CD8-positive, alpha-beta memory T cell (primary cell): ENCODE results near the gene DNAJC1. TPM values are rescaled to one million over a fixed set of nuclear protein-coding genes. Genes with fewer than 3 reads are reported as not detected.

Experiments
- CTCF ChIA-PET: fragments of 350-600 bp; sonication (Branson Sonifier 250); formaldehyde crosslinking; loops from one replicate; lab custom pipeline; 2021; ENCODE audit warnings: antibody characterized with exemption; lab: Charles Lee
- POLR2A ChIA-PET: fragments of 350-600 bp; sonication (Branson Sonifier 250); formaldehyde crosslinking; loops from one replicate; lab custom pipeline; 2021; ENCODE audit warnings: antibody characterized with exemption; lab: Charles Lee
- DNase-seq, 5 donors: peaks; one replicate each; pipeline versions ENCODE4 v3.0.0 to v3.0.0-alpha.2; 2020 to 2022; ENCODE audit warnings: mixed read lengths in 1 of 5
- H3K27ac ChIP-seq: one replicate; pipeline ENCODE4 v1.7.0; 2013; ENCODE audit warnings: low read depth, mild to moderate bottlenecking, low read length, moderate library complexity
- H3K27me3 ChIP-seq: 2 replicates; pipeline ENCODE4 v1.7.0; 2013; ENCODE audit warnings: low read length, mild to moderate bottlenecking; ENCODE audit not compliant: insufficient read depth, poor library complexity, severe bottlenecking
- H3K36me3 ChIP-seq: 2 replicates; pipeline ENCODE4 v1.7.0; 2013; ENCODE audit warnings: mild to moderate bottlenecking, low read length, moderate library complexity; ENCODE audit not compliant: insufficient read depth
- H3K4me1 ChIP-seq: 2 replicates; pipeline ENCODE4 v1.7.0; 2013; ENCODE audit warnings: mild to moderate bottlenecking, low read length, moderate library complexity; ENCODE audit not compliant: insufficient read depth
- H3K4me3 ChIP-seq: 2 replicates; pipeline ENCODE4 v1.7.0; 2013; ENCODE audit warnings: mild to moderate bottlenecking, low read length
- H3K9me3 ChIP-seq: 2 replicates; pipeline ENCODE4 v1.7.0; 2013; ENCODE audit warnings: mild to moderate bottlenecking, low read length
- H3K27ac Mint-ChIP-seq, 8 donors: one replicate each; pipeline ENCODE4 v1.8.0; 2020 to 2021; ENCODE audit warnings: mixed read lengths in 8 of 8, mild to moderate bottlenecking in 6 of 8, inconsistent platforms in 3 of 8, moderate library complexity in 3 of 8
- H3K27me3 Mint-ChIP-seq, 2 donors: one replicate each; pipeline ENCODE4 v1.8.0; 2020 to 2021; ENCODE audit warnings: mixed read lengths in 2 of 2, mild to moderate bottlenecking in 1 of 2, moderate library complexity in 1 of 2
- H3K36me3 Mint-ChIP-seq, 3 donors: one replicate each; pipeline ENCODE4 v1.8.0; 2020 to 2021; ENCODE audit warnings: mixed read lengths in 3 of 3, inconsistent platforms in 1 of 3, mild to moderate bottlenecking in 1 of 3
- H3K4me1 Mint-ChIP-seq, 3 donors: one replicate each; pipeline ENCODE4 v1.8.0; 2020 to 2021; ENCODE audit warnings: mixed read lengths in 3 of 3, inconsistent platforms in 1 of 3, mild to moderate bottlenecking in 1 of 3
- H3K4me3 Mint-ChIP-seq, 7 donors: one replicate each; pipeline ENCODE4 v1.8.0; 2020 to 2021; ENCODE audit warnings: mixed read lengths in 7 of 7, mild to moderate bottlenecking in 6 of 7, moderate library complexity in 4 of 7, inconsistent platforms in 2 of 7
- H3K9me3 Mint-ChIP-seq, 5 donors: one replicate each; pipeline ENCODE4 v1.8.0; 2020 to 2022; ENCODE audit warnings: mixed read lengths in 5 of 5, mild to moderate bottlenecking in 3 of 5, moderate library complexity in 2 of 5, inconsistent platforms in 1 of 5
- polyA plus RNA-seq: library from polyadenylated mRNA; unstranded; fragments of 300-500 nt; fragmentation: Illumina TruSeq; gene quantifications from one replicate; pipeline ENCODE4 v1.2.3, GENCODE V29; 2021
- total RNA-seq, 2 experiments: library from RNA; stranded (reverse); gene quantifications; one replicate each; pipeline ENCODE4 v1.2.3, GENCODE V29; 2021

DNAJC1 gene
- total and polyA plus RNA-seq, 3 experiments from 2014 or later, result 30.8 to 46.0 (median 31.8) TPM

DNA sequence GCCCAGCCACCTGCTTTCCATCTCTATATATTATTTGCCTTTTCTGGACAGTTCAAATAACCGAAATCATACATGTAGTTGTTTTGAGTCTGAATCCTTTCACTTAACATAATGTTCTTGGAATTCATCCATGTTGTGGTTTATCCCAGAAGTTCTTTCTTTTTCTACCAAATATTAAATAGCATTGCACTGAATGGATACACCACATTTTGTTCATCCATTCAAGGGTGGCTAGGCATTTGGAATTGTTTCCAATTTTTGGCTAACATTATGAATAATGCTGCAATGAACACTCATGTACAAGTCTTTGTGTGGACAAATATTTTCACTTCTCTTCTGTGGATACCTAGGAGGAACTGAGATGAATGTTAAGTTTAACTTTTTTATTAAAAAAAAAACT, 18.0 kb downstream of the DNAJC1 start:
- H3K9me3 Mint-ChIP-seq, result peaks cover 0 to 4% (median 4%) of the 10 kb centered on the region in 5 donors
- Histone ChIP-seq H3K36me3 (no peaks in the 10 kb centered on the region), H3K4me3 (no peak overlapping the region), H3K9me3 (no peaks in the 10 kb centered on the region), H3K27ac (no peak overlapping the region), H3K27me3 (no peaks in the 10 kb centered on the region), H3K4me1 (no peaks in the 10 kb centered on the region)
- H3K27me3 Mint-ChIP-seq, result no peaks in the 10 kb centered on the region
- no peak overlapping the region for H3K4me3 Mint-ChIP-seq
- peaks cover 3 to 10% (median 4%) of the 10 kb centered on the region in 3 donors for H3K36me3 Mint-ChIP-seq
- CTCF ChIA-PET, result no interaction called here
- H3K27ac Mint-ChIP-seq, result no peak overlapping the region
- peaks cover 28 to 36% (median 31%) of the 10 kb centered on the region in 3 donors for H3K4me1 Mint-ChIP-seq
- DNase-seq, result no peak
- POLR2A ChIA-PET, result no interaction called here

DNA sequence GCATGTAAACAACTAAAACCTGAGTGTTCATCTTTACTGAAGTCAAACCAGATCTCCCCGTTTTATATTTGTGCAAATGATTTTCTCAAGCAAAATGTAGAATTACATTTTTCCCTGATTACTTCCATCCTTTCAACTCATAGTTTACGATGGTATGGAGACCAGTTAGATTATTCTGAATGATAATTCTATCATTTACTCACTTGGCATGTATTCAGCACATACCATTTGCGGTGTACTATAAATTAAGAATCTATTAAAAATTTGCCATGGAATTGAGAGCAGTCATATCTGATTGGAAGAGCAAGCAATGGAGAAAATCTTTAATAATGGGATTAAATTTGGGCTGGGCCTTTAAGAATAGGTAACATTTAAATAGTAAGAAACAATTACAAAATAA, 22.4 kb downstream of the DNAJC1 start:
- POLR2A ChIA-PET, result no interaction called here
- no peak for DNase-seq
- no peaks in the 10 kb centered on the region for H3K9me3 ChIP-seq
- Mint-ChIP-seq H3K27me3 (no peaks in the 10 kb centered on the region), H3K9me3 (peaks cover 0 to under 1% (median under 1%) of the 10 kb centered on the region in 5 donors), H3K4me1 (peaks cover 45 to 66% (median 57%) of the 10 kb centered on the region in 3 donors), H3K4me3 (no peak overlapping the region), H3K36me3 (peaks cover under 1 to 7% (median under 1%) of the 10 kb centered on the region in 3 donors), H3K27ac (no peak overlapping the region)
- no peaks in the 10 kb centered on the region for H3K27me3 ChIP-seq
- no peak overlapping the region for H3K4me3 ChIP-seq
- no peak overlapping the region for H3K27ac ChIP-seq
- H3K36me3 ChIP-seq, result no peaks in the 10 kb centered on the region
- H3K4me1 ChIP-seq, result no peaks in the 10 kb centered on the region
- CTCF ChIA-PET, result no interaction called here

DNA sequence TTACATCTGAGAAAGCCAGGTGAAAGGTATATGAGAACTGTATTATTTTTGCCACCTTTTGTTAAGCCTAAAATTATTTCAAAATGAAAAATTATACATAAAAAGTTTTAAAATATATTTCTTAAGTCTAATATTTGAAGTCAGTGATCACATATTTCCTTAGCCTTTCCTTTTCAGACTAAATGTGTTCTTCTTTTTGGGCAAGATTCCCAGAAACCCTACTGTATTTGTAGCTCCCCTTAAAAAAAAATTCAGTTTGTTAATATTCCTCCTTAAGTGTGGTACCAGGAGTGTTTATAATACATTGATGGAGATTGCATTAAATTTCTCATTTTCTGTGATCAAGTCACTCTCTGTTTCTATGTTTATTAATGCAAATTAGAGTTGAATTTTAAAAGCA, 22.8 kb downstream of the DNAJC1 start:
- Histone ChIP-seq H3K27me3 (no peaks in the 10 kb centered on the region), H3K4me1 (no peaks in the 10 kb centered on the region), H3K27ac (no peak overlapping the region), H3K9me3 (no peaks in the 10 kb centered on the region), H3K4me3 (no peak overlapping the region), H3K36me3 (no peaks in the 10 kb centered on the region)
- H3K9me3 Mint-ChIP-seq, result no peaks in the 10 kb centered on the region
- H3K36me3 Mint-ChIP-seq, result peaks cover 0 to 6% (median 0%) of the 10 kb centered on the region in 3 donors
- no peak overlapping the region for H3K4me3 Mint-ChIP-seq
- H3K27ac Mint-ChIP-seq, result no peak overlapping the region
- no peak for DNase-seq
- H3K4me1 Mint-ChIP-seq, result peaks cover 47 to 68% (median 60%) of the 10 kb centered on the region in 3 donors
- ChIA-PET CTCF (no interaction called here), POLR2A (no interaction called here)
- H3K27me3 Mint-ChIP-seq, result no peaks in the 10 kb centered on the region

GRCh38 chr10:21978191-21978862, 25.2 kb downstream of the DNAJC1 start:
- Histone ChIP-seq H3K36me3 (no peaks in the 10 kb centered on the region), H3K4me3 (no peak overlapping the region), H3K27me3 (no peaks in the 10 kb centered on the region), H3K4me1 (peaks cover 4% of the 10 kb centered on the region), H3K9me3 (no peaks in the 10 kb centered on the region), H3K27ac (no peak overlapping the region)
- H3K9me3 Mint-ChIP-seq, result no peaks in the 10 kb centered on the region
- peak overlapping the region in 1 of 8 donors; percentile 11 for H3K27ac Mint-ChIP-seq
- peaks cover 0 to 2% (median 0%) of the 10 kb centered on the region in 3 donors for H3K36me3 Mint-ChIP-seq
- no peak overlapping the region for H3K4me3 Mint-ChIP-seq
- ChIA-PET CTCF (no interaction called here), POLR2A (no interaction called here)
- H3K4me1 Mint-ChIP-seq, result peaks cover 48 to 70% (median 69%) of the 10 kb centered on the region in 3 donors
- no peak for DNase-seq
- no peaks in the 10 kb centered on the region for H3K27me3 Mint-ChIP-seq

DNA sequence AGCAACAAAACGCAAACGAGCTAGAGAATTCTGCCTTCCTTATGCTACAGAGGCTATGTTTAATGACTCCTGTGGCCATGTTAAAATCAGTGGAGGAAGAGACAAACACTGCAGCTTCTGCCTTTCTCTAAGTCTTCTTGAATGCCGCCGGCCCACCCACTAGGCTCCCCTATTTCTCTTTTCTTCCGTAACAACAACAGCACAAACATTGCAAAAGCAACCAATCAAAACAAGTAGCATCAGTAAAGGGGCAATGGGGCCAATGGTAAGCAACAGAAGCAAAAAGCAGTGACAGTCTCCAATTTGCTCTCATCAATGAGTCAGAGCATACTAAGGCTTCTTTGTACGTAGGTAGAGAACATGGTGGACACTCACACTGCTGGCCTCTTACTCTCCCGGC, 26.8 kb downstream of the DNAJC1 start:
- Histone ChIP-seq H3K27me3 (no peaks in the 10 kb centered on the region), H3K27ac (no peak overlapping the region), H3K4me1 (peaks cover 4% of the 10 kb centered on the region), H3K4me3 (no peak overlapping the region), H3K36me3 (no peaks in the 10 kb centered on the region), H3K9me3 (no peaks in the 10 kb centered on the region)
- Mint-ChIP-seq H3K4me1 (peaks cover 43 to 69% (median 66%) of the 10 kb centered on the region in 3 donors), H3K9me3 (no peaks in the 10 kb centered on the region), H3K36me3 (no peaks in the 10 kb centered on the region), H3K4me3 (no peak overlapping the region), H3K27me3 (no peaks in the 10 kb centered on the region), H3K27ac (no peak overlapping the region)
- CTCF ChIA-PET, result no interaction called here
- no peak for DNase-seq
- POLR2A ChIA-PET, result no interaction called here

GRCh38 chr10:21976280-21976679, 27.2 kb downstream of the DNAJC1 start:
- CTCF ChIA-PET, result no interaction called here
- Histone ChIP-seq H3K9me3 (no peaks in the 10 kb centered on the region), H3K27me3 (no peaks in the 10 kb centered on the region), H3K4me3 (no peak overlapping the region), H3K36me3 (no peaks in the 10 kb centered on the region), H3K4me1 (peaks cover 4% of the 10 kb centered on the region), H3K27ac (no peak overlapping the region)
- Mint-ChIP-seq H3K4me3 (no peak overlapping the region), H3K27me3 (no peaks in the 10 kb centered on the region), H3K27ac (no peak overlapping the region), H3K4me1 (peaks cover 42 to 67% (median 64%) of the 10 kb centered on the region in 3 donors), H3K9me3 (no peaks in the 10 kb centered on the region), H3K36me3 (no peaks in the 10 kb centered on the region)
- no peak for DNase-seq
- POLR2A ChIA-PET, result no interaction called here

GRCh38 chr10:21975378-21975990, 28.0 kb downstream of the DNAJC1 start:
- H3K4me1 ChIP-seq, result peaks cover 4% of the 10 kb centered on the region
- no peaks in the 10 kb centered on the region for H3K27me3 ChIP-seq
- ChIA-PET CTCF (interaction anchor here (1.2 kb wide), 1 partner anchor 18 kb away, joined by 3 read pairs; no protein-coding TSS in a partner anchor), POLR2A (no interaction called here)
- no peaks in the 10 kb centered on the region for H3K9me3 ChIP-seq
- H3K27ac ChIP-seq, result no peak overlapping the region
- H3K4me3 Mint-ChIP-seq, result no peak overlapping the region
- H3K4me3 ChIP-seq, result no peak overlapping the region
- H3K27me3 Mint-ChIP-seq, result no peaks in the 10 kb centered on the region
- no peaks in the 10 kb centered on the region for H3K36me3 ChIP-seq
- H3K9me3 Mint-ChIP-seq, result no peaks in the 10 kb centered on the region
- no peaks in the 10 kb centered on the region for H3K36me3 Mint-ChIP-seq
- no peak overlapping the region for H3K27ac Mint-ChIP-seq
- no peak for DNase-seq
- H3K4me1 Mint-ChIP-seq, result peaks cover 37 to 62% (median 62%) of the 10 kb centered on the region in 3 donors

- H3K9me3 ChIP-seq, result no peaks in the 10 kb centered on the region
- Mint-ChIP-seq H3K36me3 (no peaks in the 10 kb centered on the region), H3K27ac (no peak overlapping the region), H3K27me3 (no peaks in the 10 kb centered on the region), H3K4me1 (peaks cover 22 to 45% (median 36%) of the 10 kb centered on the region in 3 donors), H3K9me3 (no peaks in the 10 kb centered on the region), H3K4me3 (no peak overlapping the region)
- POLR2A ChIA-PET, result no interaction called here
- no peaks in the 10 kb centered on the region for H3K27me3 ChIP-seq
- no peak overlapping the region for H3K4me3 ChIP-seq
- peaks cover 4% of the 10 kb centered on the region for H3K4me1 ChIP-seq
- CTCF ChIA-PET, result no interaction called here
- H3K36me3 ChIP-seq, result no peaks in the 10 kb centered on the region
- DNase-seq, result no peak
- no peak overlapping the region for H3K27ac ChIP-seq
Observed at GRCh38 chr10:21972584-21972983, 30.9 kb downstream of the DNAJC1 start.
